Activated T-cell treated with anti-CD3 and anti-CD28 coated beads, Interleukin-2, amount 50 U/mL, for 24 hours (primary cell): ENCODE measurements around the gene SP7.
A peak's percentile ranks its signal among the peaks of the same experiment; 100 is the strongest.
"Not testable (repeated sequence)": the region's sequence is repeated elsewhere in the genome, so short reads cannot be mapped to it uniquely, and the experiment has no call there.

Source experiments
- DNase-seq: peaks from one replicate; pipeline ENCODE4 v3.0.0-alpha.2; 2020
- H3K27ac Mint-ChIP-seq: 2 replicates; pipeline ENCODE4 v1.8.0; 2020; ENCODE audit warnings: mild to moderate bottlenecking, mixed read lengths
- H3K27me3 Mint-ChIP-seq: 2 replicates; pipeline ENCODE4 v1.8.0; 2020; ENCODE audit warnings: mixed read lengths
- H3K36me3 Mint-ChIP-seq: 2 replicates; pipeline ENCODE4 v1.8.0; 2020; ENCODE audit warnings: low read depth, mixed read lengths
- H3K4me1 Mint-ChIP-seq: 2 replicates; pipeline ENCODE4 v1.8.0; 2020; ENCODE audit warnings: low read depth, mixed read lengths
- H3K4me3 Mint-ChIP-seq: 2 replicates; pipeline ENCODE4 v1.8.0; 2020; ENCODE audit warnings: mild to moderate bottlenecking, moderate library complexity, mixed read lengths
- H3K9me3 Mint-ChIP-seq: 2 replicates; pipeline ENCODE4 v1.8.0; 2020; ENCODE audit warnings: mixed read lengths

SP7 gene

DNA sequence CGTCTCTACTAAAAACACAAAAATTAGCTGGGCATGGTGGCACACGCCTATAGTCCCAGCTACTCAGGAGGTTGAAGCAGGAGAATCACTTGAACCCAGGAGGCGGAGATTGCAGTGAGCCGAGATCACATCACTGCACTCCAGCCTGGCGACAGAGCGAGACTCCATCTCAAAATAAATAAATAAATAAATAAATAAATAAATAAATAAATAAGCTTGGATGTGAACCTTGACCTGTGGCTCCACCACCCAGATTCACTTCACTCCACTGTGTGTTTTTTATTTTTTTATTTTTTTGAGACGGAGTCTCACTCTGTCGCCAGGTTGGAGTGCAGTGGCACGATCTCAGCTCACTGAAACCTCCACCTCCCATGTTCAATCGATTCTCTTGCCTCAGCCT, 25.5 kb upstream of the SP7 start:
- H3K27me3 Mint-ChIP-seq, H3K4me3 Mint-ChIP-seq, H3K36me3 Mint-ChIP-seq, H3K9me3 Mint-ChIP-seq, H3K27ac Mint-ChIP-seq, DNase-seq: not testable (repeated sequence)
- H3K4me1 Mint-ChIP-seq: peaks cover 10% of the 10 kb centered on the region

- Mint-ChIP-seq H3K36me3 (no peaks in the 10 kb centered on the region), H3K4me1 (no peaks in the 10 kb centered on the region), H3K9me3 (no peaks in the 10 kb centered on the region), H3K27me3 (no peaks in the 10 kb centered on the region), H3K27ac (no peak overlapping the region), H3K4me3 (no peak overlapping the region)
- no peak for DNase-seq
Observed at GRCh38 chr12:53358836-53359419, 22.8 kb upstream of the SP7 start.

DNA sequence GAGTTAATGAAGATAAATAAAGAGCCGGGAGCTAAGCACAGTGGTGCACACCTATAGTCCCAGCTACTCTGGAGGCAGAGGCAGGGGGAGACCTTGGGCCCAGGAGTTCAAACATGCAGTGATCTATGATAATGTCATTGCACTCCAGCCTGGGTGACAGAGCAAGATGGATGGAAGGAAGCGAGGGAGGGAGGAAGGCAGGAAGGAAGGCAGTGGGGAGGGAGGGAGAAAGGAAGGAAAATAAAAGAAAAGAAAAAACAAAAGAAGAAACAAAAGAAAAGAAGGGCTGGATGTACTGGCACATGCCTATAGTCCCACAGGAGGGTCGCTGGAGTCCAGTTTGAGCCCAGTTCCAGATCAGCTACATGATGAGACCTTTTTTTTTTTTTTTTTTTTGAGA, 19.0 kb upstream of the SP7 start:
- no peak overlapping the region for H3K27ac Mint-ChIP-seq
- no peaks in the 10 kb centered on the region for H3K27me3 Mint-ChIP-seq
- H3K9me3 Mint-ChIP-seq: no peaks in the 10 kb centered on the region
- no peak overlapping the region for H3K4me3 Mint-ChIP-seq
- DNase-seq: no peak
- no peaks in the 10 kb centered on the region for H3K36me3 Mint-ChIP-seq
- H3K4me1 Mint-ChIP-seq: peaks cover 6% of the 10 kb centered on the region

DNA sequence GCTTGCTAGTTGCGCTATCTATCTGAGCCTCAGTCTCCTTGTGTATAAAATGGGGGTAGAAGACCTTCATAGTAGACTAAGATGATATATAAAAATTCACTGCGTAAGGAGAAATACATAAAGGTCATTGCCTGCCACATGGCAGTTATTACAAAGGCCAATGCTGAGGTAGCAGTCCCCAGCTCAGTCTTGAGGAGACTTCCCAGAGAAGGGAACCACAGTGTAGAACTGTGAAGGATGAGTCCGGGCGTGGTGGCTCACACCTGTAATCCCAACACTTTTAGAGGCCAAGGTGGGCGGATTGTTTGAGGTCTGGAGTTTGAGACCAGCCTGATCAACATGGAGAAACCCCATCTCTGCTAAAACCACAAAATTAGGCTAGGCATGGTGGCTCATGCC, 17.1 kb upstream of the SP7 start:
- Mint-ChIP-seq H3K4me3 (no peak overlapping the region), H3K27ac (no peak overlapping the region), H3K36me3 (no peaks in the 10 kb centered on the region), H3K9me3 (no peaks in the 10 kb centered on the region), H3K27me3 (no peaks in the 10 kb centered on the region), H3K4me1 (peaks cover 6% of the 10 kb centered on the region)
- no peak for DNase-seq

GRCh38 chr12:53352331-53353256, 16.4 kb upstream of the SP7 start:
- no peak overlapping the region for H3K4me3 Mint-ChIP-seq
- no peaks in the 10 kb centered on the region for H3K36me3 Mint-ChIP-seq
- peak; percentile 83 for DNase-seq
- peak overlapping the region; percentile 42 for H3K27ac Mint-ChIP-seq
- H3K4me1 Mint-ChIP-seq: peaks cover 6% of the 10 kb centered on the region
- H3K27me3 Mint-ChIP-seq: no peaks in the 10 kb centered on the region
- no peaks in the 10 kb centered on the region for H3K9me3 Mint-ChIP-seq

DNA sequence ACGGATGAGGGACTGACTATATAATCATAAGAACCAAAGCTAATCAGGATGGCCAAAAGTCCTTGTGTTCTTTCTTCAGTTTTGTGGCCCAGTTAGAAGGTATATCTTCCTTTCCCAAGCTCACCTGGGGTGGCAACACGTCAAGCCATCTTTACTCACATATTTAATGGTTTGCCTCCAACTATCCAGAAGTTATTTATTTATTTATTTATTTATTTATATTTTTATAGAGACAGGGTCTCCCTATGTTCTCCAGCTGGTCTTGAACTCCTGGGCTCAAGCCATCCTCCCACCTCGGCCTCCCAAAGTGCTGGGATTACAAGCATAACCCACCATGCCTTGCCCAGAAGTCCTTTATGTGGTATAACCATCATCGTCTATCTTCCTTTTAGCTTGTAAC, 11.8 kb upstream of the SP7 start:
- DNase-seq: no peak
- H3K27ac Mint-ChIP-seq: no peak overlapping the region
- H3K36me3 Mint-ChIP-seq: no peaks in the 10 kb centered on the region
- H3K4me3 Mint-ChIP-seq: no peak overlapping the region
- H3K27me3 Mint-ChIP-seq: no peaks in the 10 kb centered on the region
- no peaks in the 10 kb centered on the region for H3K9me3 Mint-ChIP-seq
- H3K4me1 Mint-ChIP-seq: peaks cover 21% of the 10 kb centered on the region

DNA sequence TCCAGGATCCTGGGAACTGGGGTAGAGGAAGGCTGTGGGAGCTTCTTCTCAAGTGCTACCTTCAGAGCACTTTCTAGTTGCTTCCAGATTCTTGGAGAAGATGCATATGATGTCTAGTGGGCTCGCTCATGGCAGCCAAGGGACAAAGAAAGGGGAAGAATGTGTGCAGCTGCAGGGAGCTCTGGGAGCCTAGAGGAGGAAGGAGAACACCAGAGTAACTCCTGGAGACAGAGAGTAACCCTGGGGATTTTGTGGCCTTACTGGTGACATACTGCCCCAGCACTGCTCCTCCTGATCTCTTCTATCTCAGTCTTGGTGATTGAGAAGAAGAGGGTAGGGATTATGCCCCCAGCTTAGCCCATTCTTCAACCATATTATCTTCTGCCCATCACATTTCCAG, 10.3 kb upstream of the SP7 start:
- no peaks in the 10 kb centered on the region for H3K9me3 Mint-ChIP-seq
- DNase-seq: no peak
- no peak overlapping the region for H3K27ac Mint-ChIP-seq
- no peaks in the 10 kb centered on the region for H3K27me3 Mint-ChIP-seq
- H3K4me1 Mint-ChIP-seq: peaks cover 15% of the 10 kb centered on the region
- H3K36me3 Mint-ChIP-seq: no peaks in the 10 kb centered on the region
- no peak overlapping the region for H3K4me3 Mint-ChIP-seq

DNA sequence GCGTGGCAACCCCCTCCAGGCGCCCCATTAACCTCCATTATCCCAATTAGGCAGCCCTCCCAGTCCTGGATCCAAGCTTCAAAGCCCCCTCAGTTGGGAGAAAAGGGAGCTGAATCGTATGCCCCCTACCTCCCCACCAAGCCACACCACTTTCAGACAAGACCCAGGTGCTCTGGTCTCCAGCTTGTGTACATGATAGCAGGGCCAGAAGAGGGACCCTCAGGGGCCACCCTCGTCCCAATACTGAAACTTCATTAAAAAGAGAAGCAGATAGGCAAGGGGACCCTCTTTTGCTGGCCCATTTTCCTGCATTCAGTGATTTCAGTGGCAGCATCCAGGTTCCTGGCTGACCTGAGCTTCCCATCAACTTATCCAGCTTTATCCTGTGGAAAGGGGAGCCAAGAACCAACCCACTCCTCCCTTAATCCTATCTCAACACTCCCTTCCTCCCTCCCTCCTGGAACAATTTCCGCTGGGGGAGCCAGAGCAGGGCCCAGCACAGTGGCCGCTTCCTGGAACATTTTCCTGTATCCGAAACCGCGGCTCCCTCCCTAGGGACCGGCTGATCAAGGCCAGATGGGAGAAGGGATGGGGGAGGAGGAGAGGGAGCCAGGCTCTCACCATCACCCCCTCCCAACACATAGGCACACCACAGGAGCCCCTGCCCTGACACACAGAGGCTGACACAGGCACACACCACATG, 9.5 kb upstream of the SP7 start:
- H3K4me3 Mint-ChIP-seq: peak overlapping the region; percentile 87
- H3K4me1 Mint-ChIP-seq: peaks cover 15% of the 10 kb centered on the region
- H3K9me3 Mint-ChIP-seq: no peaks in the 10 kb centered on the region
- no peaks in the 10 kb centered on the region for H3K27me3 Mint-ChIP-seq
- DNase-seq: no peak
- H3K36me3 Mint-ChIP-seq: no peaks in the 10 kb centered on the region
- H3K27ac Mint-ChIP-seq: peak overlapping the region; percentile 86

GRCh38 chr12:53344824-53345485, 8.8 kb upstream of the SP7 start:
- Mint-ChIP-seq H3K27me3 (peaks cover 1% of the 10 kb centered on the region), H3K4me1 (peaks cover 21% of the 10 kb centered on the region), H3K36me3 (no peaks in the 10 kb centered on the region), H3K4me3 (peak overlapping the region; percentile 87), H3K9me3 (no peaks in the 10 kb centered on the region), H3K27ac (peak overlapping the region; percentile 86)
- peak; percentile 80 for DNase-seq

- Mint-ChIP-seq H3K9me3 (no peaks in the 10 kb centered on the region), H3K36me3 (no peaks in the 10 kb centered on the region), H3K4me1 (peaks cover 22% of the 10 kb centered on the region), H3K27me3 (peaks cover 5% of the 10 kb centered on the region), H3K27ac (peak overlapping the region; percentile 35), H3K4me3 (peak overlapping the region; percentile 56)
- no peak for DNase-seq
Observed at GRCh38 chr12:53344487-53344823, 8.3 kb upstream of the SP7 start.

DNA sequence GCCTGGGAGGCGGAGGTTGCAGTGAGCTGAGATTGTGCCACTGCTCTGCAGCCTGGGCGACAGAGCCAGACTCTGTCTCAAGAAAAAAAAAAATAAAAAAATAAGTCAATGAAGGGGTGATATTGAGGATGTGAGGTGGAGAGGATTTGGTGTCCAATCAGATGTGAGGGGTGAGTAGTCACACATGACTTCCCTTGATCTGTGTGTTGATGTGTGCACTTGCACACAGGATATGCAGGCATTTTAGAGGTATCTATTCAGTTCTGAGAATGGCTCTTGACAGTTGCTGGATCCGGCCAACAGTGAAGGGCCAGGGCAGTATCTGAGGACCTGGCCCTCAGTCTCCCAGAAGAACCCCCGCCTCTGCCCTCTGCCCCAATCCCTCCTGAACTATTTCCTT, 7.8 kb upstream of the SP7 start:
- Mint-ChIP-seq H3K9me3 (no peaks in the 10 kb centered on the region), H3K4me3 (peak overlapping the region; percentile 56), H3K36me3 (no peaks in the 10 kb centered on the region), H3K27me3 (peaks cover 5% of the 10 kb centered on the region), H3K27ac (peak overlapping the region; percentile 35), H3K4me1 (peaks cover 22% of the 10 kb centered on the region)
- DNase-seq: no peak

DNA sequence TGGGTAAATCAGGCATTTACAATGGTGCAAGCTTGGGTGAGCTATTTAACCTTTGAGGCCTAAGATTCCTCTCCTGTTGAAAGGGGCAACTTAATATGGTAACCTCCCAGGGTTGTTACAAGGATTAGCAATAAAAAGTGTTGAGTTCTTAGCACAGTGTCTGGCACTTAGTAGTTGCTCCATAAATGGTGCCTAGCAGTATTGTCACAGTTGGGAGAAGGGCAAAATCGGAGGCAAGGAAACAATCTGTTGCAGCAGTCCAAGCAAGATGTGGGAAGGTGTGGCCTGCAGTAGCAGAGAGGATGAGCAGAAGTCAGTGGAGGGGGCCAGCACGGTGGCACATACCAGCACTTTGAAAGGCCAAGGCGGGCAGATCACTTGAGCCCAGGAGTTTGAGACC, 7.3 kb upstream of the SP7 start:
- Mint-ChIP-seq H3K27me3 (peaks cover 6% of the 10 kb centered on the region), H3K9me3 (no peaks in the 10 kb centered on the region), H3K27ac (no peak overlapping the region), H3K4me1 (peaks cover 22% of the 10 kb centered on the region), H3K4me3 (no peak overlapping the region), H3K36me3 (no peaks in the 10 kb centered on the region)
- no peak for DNase-seq

DNA sequence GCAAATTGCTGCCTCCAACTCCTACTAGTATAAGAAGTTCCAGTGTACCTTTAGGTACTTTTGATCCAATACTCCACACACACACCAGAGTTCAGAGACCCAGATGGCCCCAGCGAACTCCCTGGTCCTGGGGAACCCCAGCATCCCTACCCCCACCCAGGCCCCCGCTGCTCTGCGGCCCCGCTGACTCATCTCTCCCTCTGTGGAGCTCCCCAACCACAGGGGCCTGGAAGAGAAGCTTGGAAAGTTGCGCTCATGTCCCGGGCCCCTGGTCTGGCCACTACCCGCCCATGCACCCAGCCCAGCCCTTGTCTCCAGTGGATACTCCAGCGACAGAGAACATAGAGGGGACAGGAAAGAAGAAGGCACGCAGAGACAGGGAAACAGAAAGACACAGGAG, 4.2 kb upstream of the SP7 start:
- Mint-ChIP-seq H3K27ac (no peak overlapping the region), H3K9me3 (no peaks in the 10 kb centered on the region), H3K36me3 (no peaks in the 10 kb centered on the region), H3K4me1 (peaks cover 26% of the 10 kb centered on the region), H3K4me3 (no peak overlapping the region), H3K27me3 (peaks cover 35% of the 10 kb centered on the region)
- no peak for DNase-seq

- peaks cover 47% of the 10 kb centered on the region for H3K27me3 Mint-ChIP-seq
Observed at GRCh38 chr12:53338916-53339315, 2.8 kb upstream of the SP7 start.

More at GRCh38 chr12:53338916-53339315, 2.8 kb upstream of the SP7 start:
- no peaks in the 10 kb centered on the region for H3K9me3 Mint-ChIP-seq
- no peak for DNase-seq
- no peak overlapping the region for H3K4me3 Mint-ChIP-seq
- H3K27ac Mint-ChIP-seq: no peak overlapping the region
- peaks cover 15% of the 10 kb centered on the region for H3K4me1 Mint-ChIP-seq
- no peaks in the 10 kb centered on the region for H3K36me3 Mint-ChIP-seq
